PFSK-1 (cell line): Measurements from ENCODE around the gene MAP6D1.

Experiments
- FOXP2 ChIP-seq: optimal IDR thresholded peaks from 2 replicates; pipeline ENCODE3; 2011; ENCODE audit warnings: borderline replicate concordance, control low read depth, inconsistent platforms; ENCODE audit not compliant: insufficient read depth; ENCODE audit errors: extremely low read length, extremely low read depth
- POLR2AphosphoS5 ChIP-seq: IDR thresholded peaks from 2 replicates; pipeline ENCODE4 v1.6.1; 2012; ENCODE audit warnings: low read depth, mild to moderate bottlenecking, control low read depth, low read length, moderate library complexity
- SIN3A ChIP-seq: IDR thresholded peaks from 2 replicates; pipeline ENCODE4 v1.6.1; 2012; ENCODE audit warnings: mild to moderate bottlenecking, low read length, moderate library complexity, borderline replicate concordance; ENCODE audit not compliant: insufficient read depth
- TAF1 ChIP-seq: IDR thresholded peaks from 2 replicates; pipeline ENCODE4 v1.6.1; 2012; ENCODE audit warnings: low read length, control low read depth, borderline replicate concordance; ENCODE audit not compliant: insufficient read depth
- TF ChIP-seq, protein P1 (sequence below), 2 experiments: IDR thresholded peaks; 2 replicates each; pipeline versions ENCODE4 v1.6.1 to v1.8.0; 2011 to 2012; ENCODE audit warnings: low read depth in 2 of 2, low read length in 2 of 2, control low read depth in 1 of 2, inconsistent platforms in 1 of 2, mild to moderate bottlenecking in 1 of 2, moderate library complexity in 1 of 2; ENCODE audit not compliant: insufficient read depth in 1 of 2

MAP6D1 gene

DNA sequence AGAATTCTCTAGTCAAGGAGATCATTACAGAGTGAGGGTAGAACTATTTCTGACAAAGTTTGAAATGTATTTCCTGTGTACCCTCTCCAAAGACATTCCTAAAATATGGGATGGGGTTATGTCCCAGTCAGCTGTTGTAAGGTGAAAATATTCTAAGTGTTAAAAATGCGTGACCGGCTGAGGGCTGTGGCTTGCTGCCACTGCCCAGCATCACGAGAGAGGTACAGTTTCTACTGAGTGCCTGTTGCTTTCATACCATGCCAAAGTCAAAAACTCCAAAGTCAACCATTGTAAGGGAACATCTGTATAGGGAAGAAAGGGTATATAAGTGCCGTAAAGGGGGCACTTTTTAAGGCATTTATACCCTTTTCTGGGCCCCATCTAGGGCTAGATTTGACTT lies 30.9 kb downstream of the MAP6D1 start:
- TF ChIP-seq POLR2AphosphoS5 (no peak), SIN3A (no peak), FOXP2 (no peak)
- TF ChIP-seq, protein P1, sequence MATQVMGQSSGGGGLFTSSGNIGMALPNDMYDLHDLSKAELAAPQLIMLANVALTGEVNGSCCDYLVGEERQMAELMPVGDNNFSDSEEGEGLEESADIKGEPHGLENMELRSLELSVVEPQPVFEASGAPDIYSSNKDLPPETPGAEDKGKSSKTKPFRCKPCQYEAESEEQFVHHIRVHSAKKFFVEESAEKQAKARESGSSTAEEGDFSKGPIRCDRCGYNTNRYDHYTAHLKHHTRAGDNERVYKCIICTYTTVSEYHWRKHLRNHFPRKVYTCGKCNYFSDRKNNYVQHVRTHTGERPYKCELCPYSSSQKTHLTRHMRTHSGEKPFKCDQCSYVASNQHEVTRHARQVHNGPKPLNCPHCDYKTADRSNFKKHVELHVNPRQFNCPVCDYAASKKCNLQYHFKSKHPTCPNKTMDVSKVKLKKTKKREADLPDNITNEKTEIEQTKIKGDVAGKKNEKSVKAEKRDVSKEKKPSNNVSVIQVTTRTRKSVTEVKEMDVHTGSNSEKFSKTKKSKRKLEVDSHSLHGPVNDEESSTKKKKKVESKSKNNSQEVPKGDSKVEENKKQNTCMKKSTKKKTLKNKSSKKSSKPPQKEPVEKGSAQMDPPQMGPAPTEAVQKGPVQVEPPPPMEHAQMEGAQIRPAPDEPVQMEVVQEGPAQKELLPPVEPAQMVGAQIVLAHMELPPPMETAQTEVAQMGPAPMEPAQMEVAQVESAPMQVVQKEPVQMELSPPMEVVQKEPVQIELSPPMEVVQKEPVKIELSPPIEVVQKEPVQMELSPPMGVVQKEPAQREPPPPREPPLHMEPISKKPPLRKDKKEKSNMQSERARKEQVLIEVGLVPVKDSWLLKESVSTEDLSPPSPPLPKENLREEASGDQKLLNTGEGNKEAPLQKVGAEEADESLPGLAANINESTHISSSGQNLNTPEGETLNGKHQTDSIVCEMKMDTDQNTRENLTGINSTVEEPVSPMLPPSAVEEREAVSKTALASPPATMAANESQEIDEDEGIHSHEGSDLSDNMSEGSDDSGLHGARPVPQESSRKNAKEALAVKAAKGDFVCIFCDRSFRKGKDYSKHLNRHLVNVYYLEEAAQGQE (IDR thresholded peaks at IDR 0.05; ENCODE audit: insufficient read depth in 1 of 2, low read depth in 2 of 2, low read length in 2 of 2), result no peak

GRCh38 chr3:183792976-183793375 lies 32.4 kb downstream of the MAP6D1 start:
- TF ChIP-seq SIN3A (no peak), POLR2AphosphoS5 (no peak), FOXP2 (no peak), TAF1 (no peak)
- TF ChIP-seq, protein P1 (IDR thresholded peaks at IDR 0.05; ENCODE audit: insufficient read depth in 1 of 2, low read depth in 2 of 2, low read length in 2 of 2), result no peak

GRCh38 chr3:183790700-183791099 lies 34.7 kb downstream of the MAP6D1 start:
- TF ChIP-seq, protein P1 (IDR thresholded peaks at IDR 0.05; ENCODE audit: insufficient read depth in 1 of 2, low read depth in 2 of 2, low read length in 2 of 2), result no peak
- TF ChIP-seq TAF1, result no peak
- TF ChIP-seq SIN3A, result no peak
- TF ChIP-seq FOXP2, result no peak
- no peak for TF ChIP-seq POLR2AphosphoS5

GRCh38 chr3:183789826-183790225 lies 35.6 kb downstream of the MAP6D1 start:
- no peak for TF ChIP-seq TAF1
- TF ChIP-seq, protein P1 (IDR thresholded peaks at IDR 0.05; ENCODE audit: insufficient read depth in 1 of 2, low read depth in 2 of 2, low read length in 2 of 2), result no peak
- TF ChIP-seq SIN3A, result no peak
- no peak for TF ChIP-seq FOXP2
- no peak for TF ChIP-seq POLR2AphosphoS5

DNA sequence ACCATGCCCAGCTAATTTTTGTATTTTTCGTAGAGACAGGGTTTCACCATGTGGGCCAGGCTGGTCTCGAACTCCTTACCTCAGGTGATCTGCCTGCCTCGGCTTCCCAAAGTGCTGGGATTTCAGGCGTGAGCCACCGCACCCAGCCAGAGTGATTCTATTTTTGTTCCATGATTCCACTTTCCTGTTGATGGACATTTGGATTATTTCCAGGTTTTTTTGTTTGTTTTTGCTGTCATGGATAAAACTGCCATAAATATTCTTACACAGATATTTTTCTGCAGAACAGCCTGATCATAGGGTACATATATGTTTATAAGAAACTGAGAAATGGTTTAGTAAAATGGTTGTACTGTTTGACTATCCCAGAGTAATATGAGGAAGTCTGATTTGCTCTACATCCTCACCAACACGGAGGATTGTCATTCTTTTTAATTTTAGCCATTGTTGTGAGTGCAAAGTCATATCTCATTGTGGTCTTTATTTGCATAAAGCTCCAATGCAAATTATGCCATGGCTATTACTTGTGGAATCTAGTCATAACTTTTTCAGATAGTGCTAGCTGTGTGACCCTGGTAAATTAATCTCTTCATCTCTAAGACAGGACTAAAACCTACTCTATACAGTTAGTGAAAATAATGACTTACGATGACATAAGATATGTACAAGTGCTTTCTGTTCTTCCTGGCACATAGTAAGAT lies 42.7 kb downstream of the MAP6D1 start:
- TF ChIP-seq, protein P1 (IDR thresholded peaks at IDR 0.05; ENCODE audit: insufficient read depth in 1 of 2, low read depth in 2 of 2, low read length in 2 of 2), result no peak
- no peak for TF ChIP-seq TAF1
- no peak for TF ChIP-seq FOXP2
- no peak for TF ChIP-seq SIN3A
- TF ChIP-seq POLR2AphosphoS5, result no peak
